Stimulated activated CD4-positive, alpha-beta T cell treated with anti-CD3 and anti-CD28 coated beads, Interleukin-12 subunit alpha, Interleukin-12 subunit beta, amount 100 ng/mL, for 48 hours (primary cell): ENCODE data around the gene UBR2.
A peak's percentile ranks its signal among the peaks of the same experiment; 100 is the strongest.
"Not testable (repeated sequence)": the region's sequence is repeated elsewhere in the genome, so short reads cannot be mapped to it uniquely, and the experiment has no call there.

Experiments used
- DNase-seq, 3 donors: peaks; one replicate each; pipeline ENCODE4 v3.0.0-alpha.2; 2020; ENCODE audit warnings: low read depth in 2 of 3, low spot score in 1 of 3

The UBR2 gene

GRCh38 chr6:42555477-42556457 lies 8.1 kb upstream of the UBR2 start:
- DNase-seq = no peak

- DNase-seq = no peak
Observed at GRCh38 chr6:42556462-42556861, 7.4 kb upstream of the UBR2 start.

GRCh38 chr6:42559276-42559675 lies 4.6 kb upstream of the UBR2 start:
- not testable (repeated sequence) for DNase-seq

GRCh38 chr6:42561986-42562385 lies 1.8 kb upstream of the UBR2 start:
- DNase-seq = no peak

GRCh38 chr6:42562788-42563405 lies 932 bp upstream of the UBR2 start:
- no peak for DNase-seq

GRCh38 chr6:42564506-42564825 lies 637 bp downstream of the UBR2 start:
- DNase-seq = no peak

GRCh38 chr6:42565823-42566613 lies 2.2 kb downstream of the UBR2 start:
- no peak for DNase-seq

- no peak for DNase-seq
Observed at GRCh38 chr6:42566614-42567208, 2.9 kb downstream of the UBR2 start.

- DNase-seq = not testable (repeated sequence)
Observed at GRCh38 chr6:42567237-42567636, 3.4 kb downstream of the UBR2 start.

GRCh38 chr6:42569102-42570028 lies 5.5 kb downstream of the UBR2 start:
- peak in 1 of 3 donors; percentile 6 for DNase-seq

- DNase-seq = no peak
Observed at GRCh38 chr6:42571611-42572342, 7.9 kb downstream of the UBR2 start.

GRCh38 chr6:42572523-42572922 lies 8.7 kb downstream of the UBR2 start:
- DNase-seq = no peak

GRCh38 chr6:42576538-42576937 lies 12.7 kb downstream of the UBR2 start:
- not testable (repeated sequence) for DNase-seq

- no peak for DNase-seq
Observed at GRCh38 chr6:42598300-42598699, 34.5 kb downstream of the UBR2 start.

- DNase-seq = no peak
Observed at GRCh38 chr6:42599558-42599957, 35.7 kb downstream of the UBR2 start.

GRCh38 chr6:42604150-42604549 lies 40.3 kb downstream of the UBR2 start:
- no peak for DNase-seq

GRCh38 chr6:42604699-42605098 lies 40.9 kb downstream of the UBR2 start:
- DNase-seq = not testable (repeated sequence)

GRCh38 chr6:42610416-42610815 lies 46.6 kb downstream of the UBR2 start:
- DNase-seq = no peak

- no peak for DNase-seq
Observed at GRCh38 chr6:42615518-42615917, 51.7 kb downstream of the UBR2 start.

GRCh38 chr6:42616716-42617115 lies 52.9 kb downstream of the UBR2 start:
- no peak for DNase-seq
